Gastroesophageal sphincter (tissue), 4 donors: Measurements from ENCODE around the gene OPN1SW. TPM values are rescaled to one million over a fixed set of nuclear protein-coding genes. Genes with fewer than 3 reads are reported as not detected.

Experiments used
- ATAC-seq: fragments of 150-250 bp; one replicate; pipeline ENCODE4 v1.9.1; 2016; ENCODE audit warnings: mild to moderate bottlenecking, moderate library complexity
- H3K27ac ChIP-seq, 4 donors: fragments of 200-600 bp; sonication (generic) in 3 of 4; 1 replicate in 3 of 4; 2 replicates in 1 of 4; pipeline ENCODE4 v1.5.1; 2016 to 2019
- H3K27me3 ChIP-seq: fragments of 200-600 bp; sonication (generic); one replicate; pipeline ENCODE4 v1.5.1; 2019
- H3K36me3 ChIP-seq, 2 donors: fragments of 200-600 bp; sonication (generic); one replicate each; pipeline ENCODE4 v1.5.1; 2019; ENCODE audit warnings: control low read depth in 1 of 2
- H3K4me1 ChIP-seq, 3 donors: fragments of 200-600 bp; sonication (generic); 1 replicate in 2 of 3; 2 replicates in 1 of 3; pipeline ENCODE4 v1.5.1; 2016 to 2019; ENCODE audit warnings: control low read depth in 2 of 3
- H3K4me3 ChIP-seq, 2 donors: fragments of 200-600 bp; sonication (generic); one replicate each; pipeline ENCODE4 v1.5.1; 2019; ENCODE audit warnings: mild to moderate bottlenecking in 1 of 2, moderate library complexity in 1 of 2
- H3K9me3 ChIP-seq, 3 donors: fragments of 200-600 bp; sonication (generic); one replicate each; pipeline ENCODE4 v1.5.1; 2017 to 2019; ENCODE audit warnings: control low read depth in 2 of 3
- CTCF ChIP-seq, 4 experiments: fragments of 200-600 bp in 2 of 4; fragments of 450-650 bp in 2 of 4; sonication (generic) in 1 of 4; IDR thresholded peaks; one replicate each; pipeline ENCODE4 v1.5.1; 2017 to 2019; ENCODE audit warnings: antibody characterized with exemption in 4 of 4, mild to moderate bottlenecking in 2 of 4, moderate library complexity in 2 of 4
- EP300 ChIP-seq: sonication (generic); formaldehyde crosslinking; IDR thresholded peaks from one replicate; pipeline ENCODE4 v1.6.1; 2017; ENCODE audit warnings: antibody characterized with exemption, mild to moderate bottlenecking
- POLR2A ChIP-seq, 2 donors: fragments of 450-650 bp; IDR thresholded peaks; one replicate each; pipeline ENCODE4 v1.6.1; 2017; ENCODE audit warnings: antibody characterized with exemption in 2 of 2, mild to moderate bottlenecking in 2 of 2, moderate library complexity in 1 of 2
- POLR2AphosphoS5 ChIP-seq: sonication (generic); formaldehyde crosslinking; IDR thresholded peaks from one replicate; pipeline ENCODE4 v1.6.1; 2017; ENCODE audit warnings: antibody characterized with exemption
- WGBS, 2 donors: methylation state at CpG; one replicate each; pipeline ENCODE4 v1.1.5; 2018; ENCODE audit warnings: low coverage in 1 of 2; 5-methylcytosine and 5-hydroxymethylcytosine counted together
- total RNA-seq, 4 donors: library from RNA; depleted of rRNA; stranded (reverse); fragments of >200 nt; gene quantifications; one replicate each; pipeline ENCODE4 v1.1.0, GENCODE V29; 2016

The OPN1SW gene
- total RNA-seq, 4 donors from 2014 or later, result not detected

GRCh38 chr7:128809363-128809762, 33.8 kb upstream of the OPN1SW start:
- 100% methylated on average over 1 to 2 of the region's 3 CpGs for WGBS, 2 donors
- no peak overlapping the region for H3K4me3 ChIP-seq

GRCh38 chr7:128807191-128807590, 31.6 kb upstream of the OPN1SW start:
- peaks cover 0 to 72% of the 10 kb centered on the region in 2 donors for H3K36me3 ChIP-seq

More at GRCh38 chr7:128809363-128809762, 33.8 kb upstream of the OPN1SW start:
- no peaks in the 10 kb centered on the region for H3K9me3 ChIP-seq
- no peak for TF ChIP-seq POLR2A (IDR thresholded peaks at IDR 0.05)
- TF ChIP-seq POLR2AphosphoS5, result no peak
- TF ChIP-seq EP300, result no peak
- TF ChIP-seq CTCF (IDR thresholded peaks at IDR 0.05), result no peak
- H3K27me3 ChIP-seq, result no peaks in the 10 kb centered on the region
- no peak overlapping the region for H3K27ac ChIP-seq
- H3K36me3 ChIP-seq, result peaks cover 0 to 65% of the 10 kb centered on the region in 2 donors
- no peak for ATAC-seq
- no peaks in the 10 kb centered on the region for H3K4me1 ChIP-seq

GRCh38 chr7:128805225-128805624, 29.6 kb upstream of the OPN1SW start:
- 78% methylated on average over 5 of the region's 5 CpGs; no CpG with 5 or more reads in 1 of the 2 donors for WGBS, 2 donors
- ATAC-seq, result no peak
- H3K9me3 ChIP-seq, result no peaks in the 10 kb centered on the region
- peaks cover 0 to 82% of the 10 kb centered on the region in 2 donors for H3K36me3 ChIP-seq
- no peaks in the 10 kb centered on the region for H3K27me3 ChIP-seq
- no peaks in the 10 kb centered on the region for H3K4me1 ChIP-seq
- TF ChIP-seq POLR2AphosphoS5 (no peak), POLR2A (IDR thresholded peaks at IDR 0.05) (no peak), CTCF (IDR thresholded peaks at IDR 0.05) (no peak), EP300 (no peak)
- H3K27ac ChIP-seq, result no peak overlapping the region
- H3K4me3 ChIP-seq, result no peak overlapping the region

More at GRCh38 chr7:128807191-128807590, 31.6 kb upstream of the OPN1SW start:
- WGBS, 2 donors, result 76 to 100% methylated on average over 1 to 2 of the region's 8 CpGs
- ATAC-seq, result no peak
- no peak overlapping the region for H3K27ac ChIP-seq
- TF ChIP-seq EP300 (no peak), CTCF (IDR thresholded peaks at IDR 0.05) (no peak), POLR2A (IDR thresholded peaks at IDR 0.05) (no peak), POLR2AphosphoS5 (no peak)
- no peak overlapping the region for H3K4me3 ChIP-seq
- H3K4me1 ChIP-seq, result no peaks in the 10 kb centered on the region
- no peaks in the 10 kb centered on the region for H3K9me3 ChIP-seq
- no peaks in the 10 kb centered on the region for H3K27me3 ChIP-seq

GRCh38 chr7:128804484-128804883, 28.9 kb upstream of the OPN1SW start:
- H3K4me3 ChIP-seq, result no peak overlapping the region
- WGBS, 2 donors, result 92% methylated on average over 2 of the region's 6 CpGs; no CpG with 5 or more reads in 1 of the 2 donors
- peaks cover 0 to 75% of the 10 kb centered on the region in 2 donors for H3K36me3 ChIP-seq
- no peak overlapping the region for H3K27ac ChIP-seq
- no peak for ATAC-seq
- H3K27me3 ChIP-seq, result no peaks in the 10 kb centered on the region
- H3K4me1 ChIP-seq, result no peaks in the 10 kb centered on the region
- no peaks in the 10 kb centered on the region for H3K9me3 ChIP-seq
- TF ChIP-seq EP300, result no peak

- no peaks in the 10 kb centered on the region for H3K4me1 ChIP-seq
- 95% methylated on average over 2 of the region's 2 CpGs; no CpG with 5 or more reads in 1 of the 2 donors for WGBS, 2 donors
These were observed 26.2 kb upstream of the OPN1SW start for GRCh38 chr7:128801667-128802418.

More at GRCh38 chr7:128801667-128802418, 26.2 kb upstream of the OPN1SW start:
- H3K36me3 ChIP-seq, result peaks cover 0 to 50% of the 10 kb centered on the region in 2 donors
- no peak overlapping the region for H3K27ac ChIP-seq
- no peak overlapping the region for H3K4me3 ChIP-seq
- TF ChIP-seq POLR2AphosphoS5 (no peak), CTCF (IDR thresholded peaks at IDR 0.05) (no peak), POLR2A (IDR thresholded peaks at IDR 0.05) (no peak), EP300 (no peak)
- no peak for ATAC-seq
- H3K27me3 ChIP-seq, result no peaks in the 10 kb centered on the region
- H3K9me3 ChIP-seq, result no peaks in the 10 kb centered on the region
